Activated CD8-positive, alpha-beta memory T cell treated with anti-CD3 and anti-CD28 coated beads, Interleukin-2, amount 50 U/mL, for 48 hours (primary cell): ENCODE measurements around the gene MAOA.
"Not testable (repeated sequence)": the region's sequence is repeated elsewhere in the genome, so short reads cannot be mapped to it uniquely, and the experiment has no call there.

Source experiments
- DNase-seq: peaks from one replicate; pipeline ENCODE4 v3.0.0-alpha.2; 2020

Gene MAOA

DNA sequence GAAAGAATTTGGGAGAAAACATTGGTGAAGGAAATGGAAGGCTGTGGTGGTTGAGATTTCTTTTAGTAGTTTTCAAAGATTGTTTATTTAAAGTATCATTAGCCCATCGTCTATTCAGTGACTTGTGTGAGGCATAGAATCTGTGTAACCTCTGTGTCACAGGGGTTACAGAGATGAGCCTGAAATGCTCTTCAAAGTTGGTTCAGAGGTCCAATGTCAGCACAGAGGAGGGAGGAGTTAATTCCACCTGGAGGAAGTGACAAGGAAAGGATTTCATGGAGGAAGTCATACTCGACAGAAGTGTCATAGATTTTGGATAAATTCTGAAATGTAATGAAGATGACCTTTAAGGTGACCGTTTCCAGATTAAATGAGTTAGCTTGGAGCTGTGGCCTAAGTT, 8.2 kb downstream of the MAOA start:
- DNase-seq: no peak

DNA sequence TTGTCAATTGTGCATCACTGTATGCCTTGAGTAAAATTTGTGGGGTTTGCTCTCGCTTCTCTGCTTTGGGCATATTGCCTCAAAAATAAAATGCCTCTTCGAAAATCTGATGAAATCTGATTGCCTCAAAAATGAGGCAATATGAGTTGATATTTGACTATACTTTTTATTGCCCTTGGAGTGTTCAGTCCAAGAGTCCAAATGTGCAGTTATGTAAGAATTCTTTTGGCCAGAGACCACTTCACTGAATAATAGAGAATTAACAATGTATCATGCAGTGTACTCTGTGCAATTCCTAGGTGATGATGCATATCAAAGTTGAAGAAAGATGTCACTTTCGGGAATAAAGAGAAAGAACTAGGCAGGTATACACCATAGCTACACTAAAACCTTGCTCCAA, 8.6 kb downstream of the MAOA start:
- no peak for DNase-seq

DNA sequence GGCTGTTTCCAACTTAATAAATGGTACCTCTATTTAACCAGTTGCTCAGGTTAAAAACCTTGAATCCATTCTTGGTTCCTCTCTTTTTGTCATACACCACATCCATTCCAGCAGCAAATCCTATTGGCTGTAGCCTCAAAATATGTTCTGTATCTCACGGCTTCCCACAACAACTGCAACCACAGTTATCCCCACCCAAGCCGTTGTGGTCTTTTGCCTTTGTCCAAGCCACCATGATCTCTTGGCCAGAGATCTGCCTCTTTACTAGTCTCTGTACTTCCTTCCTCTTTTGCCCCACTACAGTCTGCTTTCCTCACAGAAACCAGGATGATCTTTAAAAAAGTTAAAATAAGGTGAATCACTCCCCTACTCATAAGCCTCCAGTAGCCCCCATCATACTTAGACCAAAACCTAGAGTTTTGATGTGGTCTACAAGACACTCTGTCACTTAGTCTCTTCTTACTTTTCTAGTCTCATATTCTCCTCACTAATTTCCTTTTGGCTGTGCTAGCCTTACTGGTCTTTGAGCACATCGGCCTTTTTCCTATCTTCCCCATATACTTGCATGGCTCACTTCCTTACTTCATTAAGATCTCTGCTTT, 10.3 kb downstream of the MAOA start:
- DNase-seq: no peak

DNA sequence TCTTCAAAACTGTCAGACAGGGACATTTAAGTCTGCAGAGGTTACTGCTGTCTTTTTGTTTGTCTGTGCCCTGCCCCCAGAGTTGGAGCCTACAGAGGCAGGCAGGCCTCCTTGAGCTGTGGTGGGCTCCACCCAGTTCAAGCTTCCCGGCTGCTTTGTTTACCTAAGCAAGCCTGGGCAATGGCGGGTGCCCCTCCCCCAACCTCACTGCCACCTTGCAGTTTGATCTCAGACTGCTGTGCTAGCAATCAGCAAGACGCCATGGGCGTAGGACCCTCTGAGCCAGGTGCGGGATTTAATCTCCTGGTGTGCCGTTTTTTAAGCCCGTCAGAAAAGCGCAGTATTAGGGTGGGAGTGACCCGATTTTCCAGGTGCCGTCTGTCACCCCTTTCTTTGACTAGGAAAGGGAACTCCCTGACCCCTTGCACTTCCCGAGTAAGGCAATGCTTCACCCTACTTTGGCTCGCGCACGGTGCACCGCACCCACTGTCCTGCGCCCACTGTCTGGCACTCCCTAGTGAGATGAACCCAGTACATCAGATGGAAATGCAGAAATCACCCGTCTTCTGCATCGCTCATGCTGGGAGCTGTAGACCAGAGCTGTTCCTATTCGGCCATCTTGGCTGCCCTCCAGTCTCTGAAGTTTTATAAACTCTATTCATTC, 20.0 kb downstream of the MAOA start:
- not testable (repeated sequence) for DNase-seq

DNA sequence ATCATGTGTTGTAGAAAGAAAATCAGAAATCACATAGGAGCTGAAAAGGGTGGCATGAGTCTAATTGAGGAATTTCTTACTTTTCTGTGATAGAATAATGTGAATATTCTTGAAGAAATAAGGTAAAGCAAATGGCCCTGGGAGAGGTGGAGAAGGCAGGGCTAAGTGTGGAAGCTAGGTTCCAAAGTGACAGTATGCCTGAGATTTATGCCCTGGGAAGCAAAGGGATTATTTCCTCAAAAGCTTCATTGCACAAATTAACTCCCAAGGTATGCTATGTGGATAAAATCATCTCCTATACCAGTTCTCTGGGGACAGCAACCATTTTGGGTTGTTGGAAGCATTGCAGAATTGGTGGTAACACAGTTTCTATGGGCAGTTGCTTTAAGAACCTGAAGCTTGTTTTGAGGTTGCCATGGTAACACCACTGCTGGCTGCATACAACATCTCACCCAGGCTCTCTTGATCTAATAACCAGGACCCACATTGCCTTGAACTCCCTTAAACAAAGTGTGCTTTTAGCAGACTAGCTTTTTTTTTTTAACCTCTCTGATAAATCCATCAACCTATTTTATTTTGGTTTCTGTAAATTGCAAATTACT, 21.0 kb downstream of the MAOA start:
- DNase-seq: no peak

DNA sequence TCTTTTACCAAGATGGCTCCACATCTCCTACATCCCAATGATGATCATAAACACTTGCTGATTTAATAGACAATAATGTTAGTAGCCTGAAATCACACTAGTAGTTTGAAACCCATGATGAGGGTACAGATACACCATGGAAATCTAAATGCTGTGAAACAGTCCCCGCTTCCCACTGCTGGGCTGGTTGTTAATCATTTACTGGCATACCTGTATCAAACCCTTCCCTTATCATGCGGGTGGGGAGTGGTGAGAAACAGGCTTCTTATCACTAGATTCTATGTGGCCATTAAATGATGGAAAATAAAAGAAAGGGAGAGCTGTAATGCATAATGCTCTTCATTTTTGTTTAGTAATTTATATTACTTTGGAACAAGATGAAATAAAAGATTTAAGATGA, 21.9 kb downstream of the MAOA start:
- no peak for DNase-seq

DNA sequence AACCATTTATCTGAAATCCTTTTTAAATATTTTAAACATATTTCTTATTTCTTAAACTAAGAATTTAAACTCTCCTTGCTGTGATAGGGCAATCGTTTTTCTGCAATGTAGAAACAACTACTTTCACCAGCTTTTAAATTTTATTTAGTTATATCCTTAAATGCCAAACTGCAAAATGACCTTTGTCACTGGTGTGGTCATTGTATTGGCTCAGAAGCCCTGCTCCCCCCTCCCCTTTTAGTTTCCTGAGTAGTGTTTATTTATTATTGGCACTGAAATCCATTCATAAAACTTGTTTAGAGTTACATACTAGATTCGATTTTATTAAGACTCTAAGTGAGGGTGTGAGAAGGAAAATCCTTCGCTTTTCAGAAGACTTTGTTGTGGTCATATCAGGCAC, 23.0 kb downstream of the MAOA start:
- DNase-seq: no peak

DNA sequence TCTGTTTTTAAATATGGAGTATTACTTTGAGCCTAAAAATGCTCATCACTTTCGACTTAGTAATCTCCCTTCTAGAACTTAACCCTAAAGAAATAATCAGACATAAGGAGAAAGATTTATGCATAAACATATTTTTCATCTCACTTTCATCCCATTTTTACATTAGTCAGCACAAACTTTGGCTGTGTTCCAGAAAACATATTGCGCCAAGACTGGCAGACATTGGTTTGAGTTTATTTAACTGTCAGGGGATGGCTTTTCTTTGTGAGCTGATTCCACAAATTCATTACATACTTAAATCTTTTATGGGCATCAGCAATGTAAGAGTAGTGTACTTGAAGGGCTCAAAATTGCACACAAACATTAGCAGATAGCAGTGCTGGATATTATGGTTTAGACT, 23.7 kb downstream of the MAOA start:
- no peak for DNase-seq

DNA sequence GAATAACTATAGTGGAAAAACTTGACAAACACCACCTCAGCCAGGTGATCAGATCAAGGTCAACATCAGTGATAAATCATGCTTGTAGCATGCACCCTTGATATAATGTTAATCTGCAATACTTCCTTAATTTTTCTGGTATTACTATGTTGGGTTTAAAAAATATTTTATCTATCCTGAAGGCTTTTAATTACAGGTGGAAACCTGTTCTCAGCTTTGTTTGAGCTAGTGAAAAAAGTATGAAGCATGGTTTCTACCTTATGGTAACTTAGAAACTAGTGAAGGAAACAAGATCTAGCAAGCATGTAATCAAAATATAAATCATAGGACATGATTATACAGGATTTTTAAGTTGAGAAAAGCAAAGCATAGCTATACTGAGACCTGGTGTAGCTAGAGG, 26.6 kb downstream of the MAOA start:
- no peak for DNase-seq

DNA sequence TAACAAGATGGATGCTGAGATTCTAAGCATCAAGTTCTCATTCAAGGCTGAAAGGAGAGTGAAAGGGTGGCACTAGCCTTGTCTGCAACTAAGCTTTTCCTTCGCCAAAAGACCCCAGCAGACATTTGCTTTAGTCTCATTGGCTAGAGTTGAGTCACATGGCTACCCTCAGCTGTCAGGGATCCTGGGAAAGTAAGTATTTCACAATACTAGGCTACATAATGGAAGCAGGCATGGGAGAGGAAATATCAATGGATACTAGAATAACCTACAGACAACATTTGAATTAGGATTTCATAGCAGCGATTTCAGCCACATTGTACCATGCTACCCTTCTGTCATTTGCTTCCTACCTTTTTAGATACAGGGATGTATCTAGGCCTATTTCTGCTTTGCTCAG, 29.1 kb downstream of the MAOA start:
- DNase-seq: no peak

DNA sequence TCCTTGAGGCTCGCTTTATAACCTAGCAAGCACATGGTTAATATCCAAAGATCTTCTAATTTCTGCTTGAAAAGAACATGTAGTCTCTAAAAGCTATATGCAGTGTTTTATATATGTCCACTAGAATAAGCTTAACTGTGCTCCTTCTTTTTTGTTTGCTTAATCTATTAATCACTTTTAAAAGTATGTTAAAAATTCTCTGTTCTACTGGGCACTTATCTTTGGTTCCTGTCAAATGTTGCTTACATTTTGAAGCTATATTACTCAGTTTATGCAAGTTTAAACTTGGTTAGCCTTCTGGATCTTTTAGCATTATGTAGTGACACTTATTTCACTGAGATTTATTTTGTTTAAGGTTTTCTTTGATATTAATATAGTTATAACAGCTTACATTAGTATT, 32.5 kb downstream of the MAOA start:
- DNase-seq: no peak

DNA sequence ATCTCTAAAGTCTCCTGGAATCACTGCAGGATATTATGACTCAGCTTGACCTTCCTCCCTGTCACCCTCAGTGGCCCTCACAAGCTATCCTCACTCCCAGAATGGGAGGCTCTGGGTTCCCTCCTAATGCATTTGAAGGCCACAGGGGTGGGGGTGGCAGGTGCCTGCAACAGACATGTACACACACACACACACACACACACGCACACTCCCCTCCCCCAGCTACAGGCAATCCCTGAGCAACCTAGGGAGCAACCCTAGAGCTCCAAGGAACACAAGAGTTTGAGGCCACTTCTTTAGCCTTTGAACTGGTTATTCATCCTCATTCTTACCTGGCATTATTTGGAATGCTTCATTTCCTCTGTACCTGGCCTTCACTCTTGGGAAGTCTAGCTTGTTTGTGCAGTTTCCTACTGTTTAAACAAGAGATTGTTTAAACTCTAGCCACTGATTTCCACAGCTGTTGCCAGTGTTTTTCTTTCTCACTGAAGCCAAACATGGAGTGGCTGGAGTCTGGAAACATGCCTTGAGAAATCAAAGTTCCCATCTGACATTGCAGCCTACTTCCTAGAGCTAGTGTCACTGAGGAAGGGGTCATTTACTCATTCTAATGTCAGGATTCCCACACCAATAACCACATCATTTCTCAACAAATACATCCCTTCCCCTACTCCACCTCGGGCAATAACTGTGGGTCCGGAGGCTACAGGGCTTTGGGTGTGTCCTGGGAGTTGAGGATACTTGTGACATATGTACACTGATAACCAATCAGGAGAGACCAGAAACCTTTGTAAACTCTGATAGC, 37.7 kb downstream of the MAOA start:
- DNase-seq: no peak

DNA sequence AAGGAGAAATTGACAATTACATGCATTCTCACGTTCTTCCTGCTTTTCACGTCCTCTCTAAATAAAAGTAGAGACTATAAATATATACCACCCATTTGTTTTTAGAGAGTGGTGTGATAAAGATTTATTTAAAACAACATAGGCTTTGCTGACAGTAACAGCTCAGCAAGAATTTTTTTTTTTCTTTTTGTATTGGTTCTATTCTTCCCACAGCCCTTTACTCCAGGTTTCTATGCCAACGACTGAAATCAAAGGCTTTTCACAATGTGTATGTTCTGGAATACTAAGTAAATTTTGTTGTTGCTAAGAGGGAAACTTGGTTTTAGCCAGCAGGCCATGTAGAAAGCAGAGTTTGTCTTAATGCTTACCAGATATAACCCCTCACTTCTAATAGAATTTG, 43.4 kb downstream of the MAOA start:
- no peak for DNase-seq

DNA sequence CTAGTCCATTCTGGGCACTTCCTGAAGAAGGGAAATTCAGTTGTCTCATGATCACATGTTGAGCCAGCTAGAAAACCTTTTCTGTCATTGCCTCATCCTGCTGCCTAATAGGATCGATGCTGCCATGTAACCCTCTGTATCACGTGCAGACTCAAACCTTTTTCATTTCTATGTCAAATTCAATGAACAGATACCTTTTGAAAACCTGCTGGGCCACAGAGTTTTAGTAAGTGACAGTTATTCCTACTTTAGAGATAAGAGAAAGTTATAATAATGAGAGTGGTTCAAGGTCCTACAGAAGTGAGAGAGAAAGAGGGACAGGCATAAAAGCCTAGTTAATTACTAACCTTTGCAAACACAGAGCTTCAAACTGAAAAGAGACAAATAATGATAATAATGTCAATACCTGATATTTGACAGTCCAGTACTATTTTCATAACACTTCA, 46.0 kb downstream of the MAOA start:
- no peak for DNase-seq

DNA sequence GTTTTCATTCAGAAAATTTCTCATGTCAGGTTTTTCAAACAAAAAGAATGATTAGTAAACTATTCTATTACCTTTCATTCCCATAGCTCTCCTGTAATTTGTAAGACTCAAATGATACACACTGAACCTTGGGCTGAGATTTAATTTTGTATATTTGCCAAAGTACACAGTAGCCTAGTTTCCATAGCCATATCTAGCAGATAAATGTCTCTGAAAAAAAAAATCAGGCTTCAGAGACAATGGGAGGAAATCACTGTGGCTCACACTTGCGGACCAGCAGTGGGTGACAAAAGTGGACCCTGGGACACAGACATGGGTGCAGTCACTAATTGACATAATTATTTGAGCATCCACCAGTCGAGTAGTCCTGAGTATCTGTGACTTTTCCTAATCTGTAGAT, 46.6 kb downstream of the MAOA start:
- no peak for DNase-seq

DNA sequence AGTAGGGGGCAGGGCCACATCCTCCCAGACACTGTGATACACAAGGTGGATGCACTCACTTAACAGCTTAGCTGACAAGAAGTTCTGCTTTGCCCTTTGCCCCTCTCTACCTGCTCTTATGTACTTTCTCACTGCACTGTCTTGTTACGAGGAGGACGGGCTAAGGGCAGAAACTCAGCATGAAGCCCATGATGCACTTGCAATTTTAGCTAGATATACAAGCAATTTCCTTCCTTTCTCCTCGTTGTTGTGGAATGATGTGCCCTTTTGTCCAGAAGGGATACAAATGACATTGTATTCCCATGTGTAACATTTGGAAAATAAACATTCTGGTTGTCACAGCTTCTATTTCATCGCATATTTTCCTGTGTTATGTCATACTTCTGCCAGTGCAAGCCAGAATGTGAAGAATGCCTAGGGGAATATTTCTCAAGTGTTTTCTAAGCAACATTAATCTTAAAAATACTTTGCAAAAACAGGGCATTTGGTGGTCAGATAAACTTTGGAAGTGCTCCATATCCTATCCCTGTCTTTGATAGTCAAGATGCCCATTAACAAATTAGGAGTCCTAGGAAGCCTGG, 47.2 kb downstream of the MAOA start:
- no peak for DNase-seq

DNA sequence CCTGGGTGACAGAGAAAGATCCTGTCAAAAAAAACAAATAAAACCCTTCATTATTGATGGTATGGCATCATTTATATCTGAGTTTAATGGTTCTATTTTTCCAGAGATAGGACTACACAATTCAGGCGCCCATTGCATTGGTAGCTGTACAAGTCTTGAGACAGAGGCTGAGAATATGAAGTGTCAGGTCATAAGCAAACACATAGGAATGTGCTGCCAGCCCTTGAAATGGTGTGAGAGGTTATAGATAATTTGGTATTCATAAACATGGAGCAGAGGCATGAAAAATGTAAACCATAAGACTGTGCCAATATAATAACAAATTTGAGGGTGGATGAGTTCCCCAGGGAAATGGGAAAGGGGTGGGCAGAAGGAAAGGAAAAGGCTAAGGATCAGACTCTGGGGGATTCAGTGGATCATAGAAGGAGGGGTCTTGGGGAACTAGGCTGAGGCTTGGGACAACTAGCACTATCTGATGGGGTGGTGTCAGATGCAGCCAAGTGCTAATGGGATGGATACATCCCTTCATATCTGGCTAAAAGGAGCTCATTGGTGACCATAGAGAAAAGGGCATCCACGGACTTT, 50.8 kb downstream of the MAOA start:
- no peak for DNase-seq

DNA sequence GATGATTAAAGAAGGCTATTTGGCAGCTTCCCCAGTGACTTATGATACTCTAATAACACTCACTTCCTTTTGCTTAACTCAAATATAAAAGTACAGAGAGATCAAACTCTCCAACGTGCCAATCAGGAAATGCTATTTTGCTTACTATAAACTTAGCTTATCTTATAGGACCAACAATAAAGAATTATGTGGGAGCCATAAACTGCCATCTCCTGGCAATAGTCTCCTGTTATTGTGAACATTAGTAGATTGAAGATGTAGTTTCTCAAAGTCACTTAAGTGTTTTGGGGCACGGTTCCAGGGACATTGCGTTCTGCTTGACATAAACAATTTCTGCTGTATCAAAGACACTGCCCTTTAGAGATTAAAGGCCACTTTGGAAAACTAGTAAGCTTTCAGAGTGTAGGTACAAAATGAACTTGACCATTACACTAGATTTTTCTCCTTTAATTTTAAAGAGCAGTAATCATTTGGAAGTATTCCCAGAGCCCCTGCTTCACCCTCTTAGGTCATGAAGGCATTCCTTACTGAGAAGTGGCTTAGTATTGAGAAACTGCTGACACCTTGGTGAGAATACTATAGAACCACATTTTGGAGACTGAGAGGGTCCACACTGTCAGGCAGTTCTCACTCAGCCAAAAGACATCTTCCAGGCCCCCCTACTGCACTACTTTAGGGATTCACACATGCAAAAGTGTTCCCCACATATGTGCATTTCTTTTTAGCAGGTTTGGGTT, 51.9 kb downstream of the MAOA start:
- no peak for DNase-seq

DNA sequence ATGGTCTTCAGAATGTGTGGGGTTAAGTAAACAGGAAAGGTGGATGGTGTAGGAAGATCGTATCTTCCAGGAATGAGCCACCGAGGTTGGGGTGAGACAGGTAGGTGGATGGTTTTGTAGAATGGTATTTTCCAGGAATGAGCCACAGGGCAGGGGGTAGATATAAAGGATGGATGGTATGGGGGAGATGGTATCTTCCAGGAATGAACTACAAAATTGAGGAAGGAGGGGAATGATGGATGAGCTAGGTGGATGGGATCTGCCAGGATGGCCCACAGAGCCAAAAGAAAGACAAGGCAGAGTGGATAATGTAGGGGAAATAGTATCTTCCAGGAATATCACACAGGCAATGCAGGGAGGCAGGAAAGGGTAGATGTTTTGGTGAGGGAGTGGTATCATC, 60.0 kb downstream of the MAOA start:
- no peak for DNase-seq

DNA sequence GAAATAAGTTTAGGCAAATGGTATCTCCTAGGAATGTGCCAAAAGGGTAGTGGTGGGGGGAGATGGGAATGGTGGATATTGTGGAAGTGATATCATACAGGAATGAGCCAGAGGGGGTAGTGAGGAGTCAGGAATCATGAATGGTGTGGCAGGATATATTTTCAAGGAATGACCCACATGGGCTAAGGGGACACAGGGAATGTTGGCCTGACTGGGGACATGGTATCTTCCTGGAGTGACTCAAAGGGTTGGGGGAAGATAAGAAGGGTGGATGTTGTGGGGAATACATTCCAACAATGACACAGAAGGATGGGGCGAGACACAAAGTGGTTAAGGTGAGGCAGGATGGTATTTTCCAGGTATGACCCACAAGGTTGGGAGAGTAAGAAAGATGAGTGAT, 60.6 kb downstream of the MAOA start:
- DNase-seq: no peak

DNA sequence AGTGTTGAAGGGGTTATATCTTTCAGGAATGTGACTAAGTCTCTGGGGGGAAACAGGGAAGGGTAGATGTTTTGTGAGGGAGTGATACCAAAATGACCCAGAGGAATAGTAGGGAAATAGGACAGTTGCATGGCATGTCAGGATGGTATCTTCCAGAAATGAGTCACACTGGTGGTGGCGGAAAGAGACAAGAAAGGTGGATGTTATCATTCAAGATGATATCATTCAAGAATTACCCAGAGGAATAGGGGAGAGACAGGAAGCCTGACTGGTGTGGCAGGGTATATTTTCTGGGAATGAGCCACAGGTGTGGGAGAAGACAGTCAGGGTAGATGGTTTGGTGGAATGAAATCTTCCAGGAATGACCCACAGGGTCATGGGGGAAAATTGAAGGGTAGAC, 61.1 kb downstream of the MAOA start:
- no peak for DNase-seq

DNA sequence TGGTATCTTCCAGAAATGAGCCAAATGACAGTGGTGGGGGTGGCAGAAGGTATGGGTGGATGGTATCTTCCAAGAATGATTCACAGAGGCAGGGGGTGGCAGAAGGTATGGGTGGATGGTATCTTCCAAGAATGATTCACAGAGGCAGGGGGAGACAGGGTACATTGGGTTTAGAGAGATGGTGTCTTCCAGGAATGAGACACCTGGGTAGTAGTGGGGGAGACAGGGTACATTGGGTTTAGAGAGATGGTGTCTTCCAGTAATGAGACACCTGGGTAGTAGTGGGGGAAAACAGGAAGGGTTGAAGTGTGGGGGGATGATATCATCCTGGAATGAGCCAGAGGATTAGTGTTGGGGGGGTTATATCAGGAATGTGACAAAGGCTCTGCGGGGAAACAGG, 62.0 kb downstream of the MAOA start:
- DNase-seq: no peak
